GM12892 (cell line): ENCODE results near the gene LILRA1.
"Not testable (repeated sequence)": the region's sequence is repeated elsewhere in the genome, so short reads cannot be mapped to it uniquely, and the experiment has no call there.

ENCODE experiments used
- DNase-seq: peaks from one replicate; pipeline ENCODE4 v3.0.0; 2011; ENCODE audit not compliant: insufficient read length
- FAIRE-seq: peaks from 2 replicates; lab custom pipeline; 2011; peaks lifted over from hg19 to GRCh38; lab: Jason Lieb, UNC
- POLR2A ChIP-seq: IDR thresholded peaks from 2 replicates; pipeline ENCODE4 v1.6.1; 2011; ENCODE audit warnings: low read depth, low read length, control low read depth
- POLR2AphosphoS5 ChIP-seq: IDR thresholded peaks from 2 replicates; pipeline ENCODE4 v1.6.1; 2011; ENCODE audit warnings: low read depth, low read length, control low read depth
- TAF1 ChIP-seq: IDR thresholded peaks from 2 replicates; pipeline ENCODE4 v1.6.1; 2011; ENCODE audit warnings: low read depth, mild to moderate bottlenecking, control low read depth, low read length, borderline replicate concordance

Gene LILRA1

DNA sequence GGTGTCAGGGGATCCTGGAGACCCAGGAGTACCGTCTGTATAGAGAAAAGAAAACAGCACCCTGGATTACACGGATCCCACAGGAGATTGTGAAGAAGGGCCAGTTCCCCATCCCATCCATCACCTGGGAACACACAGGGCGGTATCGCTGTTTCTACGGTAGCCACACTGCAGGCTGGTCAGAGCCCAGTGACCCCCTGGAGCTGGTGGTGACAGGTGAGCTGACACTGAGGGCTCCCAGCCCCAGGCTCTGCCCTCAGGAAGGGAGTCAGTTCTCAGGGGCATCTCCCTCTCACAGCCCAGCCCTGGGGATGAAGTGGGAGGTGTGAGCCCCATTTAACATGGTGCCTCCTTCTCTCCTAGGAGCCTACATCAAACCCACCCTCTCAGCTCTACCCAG, 1.3 kb downstream of the LILRA1 start:
- FAIRE-seq (no peak), DNase-seq (no peak)
- no peak for TF ChIP-seq TAF1

DNA sequence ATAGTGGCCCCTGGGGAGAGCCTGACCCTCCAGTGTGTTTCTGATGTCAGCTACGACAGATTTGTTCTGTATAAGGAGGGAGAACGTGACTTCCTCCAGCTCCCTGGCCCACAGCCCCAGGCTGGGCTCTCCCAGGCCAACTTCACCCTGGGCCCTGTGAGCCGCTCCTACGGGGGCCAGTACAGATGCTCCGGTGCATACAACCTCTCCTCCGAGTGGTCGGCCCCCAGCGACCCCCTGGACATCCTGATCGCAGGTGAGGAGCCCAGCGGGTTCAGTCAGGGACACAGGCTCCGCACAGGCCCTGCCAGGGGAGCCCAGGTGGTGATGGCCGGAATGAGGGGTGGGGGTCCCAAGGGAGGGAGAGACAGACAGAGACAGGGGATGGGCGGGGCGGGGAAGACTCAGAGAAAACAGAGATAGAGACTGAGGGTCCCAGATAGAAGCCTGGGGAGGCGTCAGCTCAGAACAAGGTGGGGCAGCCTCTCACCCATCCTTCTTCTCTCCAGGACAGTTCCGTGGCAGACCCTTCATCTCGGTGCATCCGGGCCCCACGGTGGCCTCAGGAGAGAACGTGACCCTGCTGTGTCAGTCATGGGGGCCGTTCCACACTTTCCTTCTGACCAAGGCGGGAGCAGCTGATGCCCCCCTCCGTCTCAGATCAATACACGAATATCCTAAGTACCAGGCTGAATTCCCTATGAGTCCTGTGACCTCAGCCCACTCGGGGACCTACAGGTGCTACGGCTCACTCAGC, 2.4 kb downstream of the LILRA1 start:
- FAIRE-seq, DNase-seq: not testable (repeated sequence)

DNA sequence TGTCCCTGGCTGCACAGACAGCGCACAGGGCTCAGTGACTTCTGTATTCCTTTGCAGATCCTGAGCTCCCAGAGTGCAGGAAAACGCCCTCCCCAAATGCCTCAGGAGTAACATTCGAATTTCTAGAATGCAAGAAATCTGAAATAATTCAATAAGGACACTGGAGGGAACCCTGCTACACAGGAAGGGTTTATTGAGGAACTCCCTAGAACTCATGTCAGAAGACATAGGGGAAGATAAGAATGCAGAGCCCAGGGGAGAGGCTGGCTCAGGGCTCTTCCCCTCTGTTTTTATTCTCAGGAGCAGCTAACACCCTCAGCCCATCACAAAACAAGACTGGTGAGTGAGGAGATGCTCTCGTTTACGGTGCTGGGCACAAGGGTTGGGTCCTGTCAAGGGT, 6.8 kb downstream of the LILRA1 start:
- no peak for TF ChIP-seq TAF1
- FAIRE-seq (no peak), DNase-seq (no peak)

DNA sequence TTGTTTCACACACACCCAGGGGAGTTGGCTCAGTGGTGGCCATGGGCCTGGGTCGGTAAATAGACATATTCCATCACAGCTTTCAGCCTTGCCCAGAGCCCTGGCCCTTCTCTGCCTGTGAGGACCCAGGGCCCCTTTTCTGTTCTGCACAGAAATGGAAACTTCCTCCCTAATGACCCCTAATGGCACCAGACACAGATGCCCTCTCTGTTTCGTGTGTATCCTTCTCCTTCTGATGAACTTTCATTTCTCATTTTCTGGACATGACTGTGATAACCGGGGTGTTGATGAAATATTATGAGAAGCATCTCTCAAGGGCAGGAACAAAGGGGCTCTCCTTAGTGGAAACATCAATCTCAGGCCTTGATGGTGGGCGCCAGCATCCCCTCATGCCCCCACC, 12.8 kb downstream of the LILRA1 start:
- no peak for TF ChIP-seq POLR2A
- TF ChIP-seq POLR2AphosphoS5 = no peak
- TF ChIP-seq TAF1 = no peak
- DNase-seq = no peak
- peak; percentile 87 for FAIRE-seq

DNA sequence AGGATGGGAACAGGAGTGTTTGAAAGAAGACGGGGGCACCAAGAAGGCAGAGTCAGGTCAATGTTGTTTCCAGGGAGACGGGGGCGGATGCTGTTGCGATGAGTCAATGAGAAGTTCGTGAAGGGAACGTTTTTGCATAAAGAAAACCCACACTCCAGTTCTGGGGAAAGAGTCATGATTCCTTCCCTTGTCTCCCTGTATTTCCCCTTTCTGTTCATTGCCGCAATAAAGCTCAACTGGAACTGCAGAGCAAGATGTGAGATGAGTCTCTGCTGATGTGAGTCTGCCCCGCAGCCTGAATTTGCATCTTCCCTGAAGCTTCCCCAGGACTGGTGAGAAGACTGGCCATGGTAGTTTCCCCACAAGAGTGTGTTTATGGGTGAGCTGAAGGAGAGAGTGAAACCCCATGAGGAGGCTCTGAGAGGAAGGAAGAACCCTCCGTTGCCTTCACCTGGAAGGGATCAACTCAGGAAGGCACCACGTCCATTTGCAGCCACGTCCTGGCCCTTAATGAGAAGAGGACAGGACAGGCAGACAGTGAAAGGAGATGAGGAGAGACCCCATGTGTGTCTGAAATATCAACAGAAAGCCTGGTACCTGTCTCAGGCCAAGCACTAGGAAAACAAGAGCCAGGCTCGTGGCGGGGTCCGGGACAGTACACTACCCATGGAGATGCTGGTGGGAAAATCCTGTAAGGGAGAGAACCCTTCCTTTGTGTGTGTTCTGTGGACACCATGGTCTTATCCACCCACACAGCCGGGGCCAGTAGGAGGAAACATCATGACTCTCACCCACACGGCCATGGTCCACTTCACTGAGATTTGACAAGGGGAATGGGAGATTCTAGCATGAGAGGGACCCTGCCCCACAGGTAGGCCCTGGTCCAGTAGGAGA, 13.7 kb downstream of the LILRA1 start:
- TF ChIP-seq POLR2A (peak; percentile 15; the same call in 1 of the 2 replicates), TAF1 (no peak)
- DNase-seq (no peak), FAIRE-seq (no peak)

DNA sequence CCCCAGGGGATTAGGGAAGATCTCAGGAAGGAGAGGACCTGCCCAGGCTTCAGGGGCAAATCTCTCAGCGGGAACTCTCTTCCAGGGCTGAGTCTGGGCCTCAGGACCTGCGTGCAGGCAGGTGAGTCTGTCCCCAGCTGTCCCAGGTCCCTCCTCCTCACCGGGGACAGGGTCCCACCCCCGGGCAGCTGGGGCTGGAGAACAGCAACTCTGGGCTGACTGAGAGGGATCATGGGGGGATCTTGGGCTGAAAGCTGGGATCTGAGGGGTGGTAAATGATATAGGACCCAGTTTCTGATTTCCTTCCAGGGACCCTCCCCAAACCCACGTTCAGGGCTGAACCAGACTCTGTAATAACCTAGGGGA, 14.3 kb downstream of the LILRA1 start:
- DNase-seq (no peak), FAIRE-seq (no peak)
- TF ChIP-seq TAF1 (no peak), POLR2AphosphoS5 (no peak), POLR2A (no peak)

DNA sequence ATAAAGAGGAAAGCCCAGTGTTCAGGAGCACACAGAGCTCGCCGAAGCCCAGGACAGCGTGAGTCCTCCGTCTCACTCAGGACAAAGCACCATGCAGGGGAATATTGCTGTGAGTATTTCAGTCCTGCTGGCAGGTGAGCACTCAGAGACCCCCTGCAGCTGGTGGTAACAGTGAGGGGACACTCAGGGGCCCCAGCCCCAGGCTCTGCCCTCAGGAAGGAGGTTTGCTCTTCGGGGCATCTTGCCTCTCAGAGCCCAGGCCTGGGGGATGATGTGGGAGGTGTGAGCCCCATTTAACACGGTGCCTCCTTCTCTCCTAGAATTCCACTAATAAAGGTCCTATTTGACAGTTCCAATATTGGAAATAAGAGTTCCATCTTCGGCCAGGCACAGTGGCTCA, 14.8 kb downstream of the LILRA1 start:
- FAIRE-seq (no peak), DNase-seq (no peak)
- TF ChIP-seq TAF1 (no peak), POLR2AphosphoS5 (no peak), POLR2A (no peak)

DNA sequence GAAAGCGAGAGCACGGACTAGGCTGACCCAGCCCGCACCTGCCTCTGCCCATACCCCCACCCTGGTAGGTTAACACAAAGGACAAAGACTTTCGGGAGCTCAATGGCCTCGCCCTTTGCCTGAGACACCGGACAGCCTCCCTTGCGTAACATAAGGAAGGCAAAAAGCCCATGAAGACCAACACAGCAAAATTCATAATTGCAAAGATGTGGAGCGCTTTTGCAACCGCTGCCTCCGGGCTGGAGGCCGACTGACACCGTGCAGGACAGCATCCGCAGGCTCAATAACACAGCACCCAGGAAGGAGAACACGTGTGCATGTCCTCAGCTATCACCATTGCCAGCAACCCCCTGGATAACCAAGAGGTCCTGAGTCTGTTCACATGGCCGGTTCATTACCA, 15.4 kb downstream of the LILRA1 start:
- FAIRE-seq (no peak), DNase-seq (no peak)

DNA sequence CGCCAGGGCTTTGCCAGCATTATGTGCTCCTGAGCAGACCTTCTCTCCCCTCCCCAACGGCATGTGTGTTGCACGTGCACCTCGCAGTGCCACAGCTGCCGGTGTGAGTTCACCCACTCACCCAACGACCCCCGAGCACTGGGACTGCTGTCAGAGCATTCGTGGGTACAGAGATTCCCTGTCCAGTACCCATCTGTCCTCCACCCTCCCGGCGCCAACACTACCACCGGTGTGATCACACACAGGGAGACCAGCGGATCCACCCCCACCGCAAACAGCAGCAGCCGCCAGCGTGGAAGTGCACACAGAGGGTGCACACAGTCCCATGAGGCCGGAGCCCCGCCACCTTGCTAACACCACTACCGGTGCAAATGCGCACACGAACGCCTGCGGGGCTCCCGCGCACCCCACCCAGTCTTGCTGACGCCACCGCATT, 15.9 kb downstream of the LILRA1 start:
- TF ChIP-seq TAF1 = no peak
- no peak for FAIRE-seq
- DNase-seq = no peak

More for the DNA sequence above, 15.4 kb downstream of the LILRA1 start:
- no peak for TF ChIP-seq POLR2A
- no peak for TF ChIP-seq TAF1
- TF ChIP-seq POLR2AphosphoS5 = no peak

DNA sequence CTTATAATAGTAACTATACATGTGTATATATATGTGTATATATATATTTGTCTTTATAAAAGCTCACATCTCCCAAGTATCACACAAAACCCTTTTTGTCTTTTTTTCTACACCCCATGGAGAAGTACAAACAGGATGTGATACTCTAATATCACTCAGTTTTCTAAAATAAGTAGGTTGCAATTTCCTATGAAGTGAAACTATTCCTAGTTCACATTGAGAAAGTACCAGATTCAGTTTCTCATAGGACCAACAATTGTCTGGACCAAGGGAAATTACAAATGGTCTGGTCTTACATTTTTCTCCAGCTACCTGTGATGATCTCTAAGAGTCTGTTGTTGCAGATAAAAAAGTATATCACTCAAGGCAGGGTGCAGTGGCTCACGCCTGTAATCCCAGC, 19.0 kb downstream of the LILRA1 start:
- FAIRE-seq = no peak
- no peak for DNase-seq
- TF ChIP-seq POLR2A (no peak), POLR2AphosphoS5 (no peak), TAF1 (no peak)

DNA sequence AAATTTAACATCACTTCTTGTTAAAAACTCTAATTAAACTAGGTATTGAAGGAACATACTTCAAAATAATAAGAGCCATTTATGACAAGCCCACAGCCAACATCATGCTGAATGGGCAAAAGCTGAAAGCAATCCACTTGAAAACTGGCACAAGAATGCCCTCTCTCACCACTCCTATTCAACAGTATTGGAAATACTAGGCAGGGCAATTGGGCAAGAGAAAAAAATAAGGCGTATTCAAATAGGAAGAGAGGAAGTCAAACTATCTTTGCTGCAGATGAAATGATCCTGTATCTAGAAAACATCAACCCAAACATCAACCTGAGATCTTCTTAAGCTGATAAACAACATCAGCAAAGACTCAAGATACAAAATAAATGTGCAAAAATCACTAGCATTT, 21.3 kb downstream of the LILRA1 start:
- no peak for FAIRE-seq
- no peak for DNase-seq
- TF ChIP-seq POLR2AphosphoS5 (no peak), TAF1 (no peak), POLR2A (no peak)

DNA sequence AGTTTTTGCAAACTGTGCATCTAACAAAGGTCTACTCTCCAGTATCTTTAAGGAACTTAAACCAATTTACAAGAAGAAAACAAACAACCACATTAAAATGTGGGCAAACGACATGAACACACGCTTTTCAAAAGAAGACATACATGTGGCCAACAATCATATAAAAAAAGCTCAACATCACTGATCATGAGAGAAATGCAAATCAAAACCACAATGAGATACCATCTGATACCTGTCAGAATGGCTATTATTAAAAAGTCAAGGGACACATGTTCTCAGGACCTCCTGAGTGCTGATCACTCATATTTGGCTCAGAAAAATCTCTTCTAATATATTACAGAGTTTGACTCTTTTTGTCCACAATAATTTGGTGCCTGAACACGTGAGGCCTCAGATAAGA, 22.6 kb downstream of the LILRA1 start:
- TF ChIP-seq TAF1 = no peak
- TF ChIP-seq POLR2A = no peak
- TF ChIP-seq POLR2AphosphoS5 = no peak
- DNase-seq = no peak
- peak; percentile 76 for FAIRE-seq
